ENCODE results near the gene ACACA.

DNA sequence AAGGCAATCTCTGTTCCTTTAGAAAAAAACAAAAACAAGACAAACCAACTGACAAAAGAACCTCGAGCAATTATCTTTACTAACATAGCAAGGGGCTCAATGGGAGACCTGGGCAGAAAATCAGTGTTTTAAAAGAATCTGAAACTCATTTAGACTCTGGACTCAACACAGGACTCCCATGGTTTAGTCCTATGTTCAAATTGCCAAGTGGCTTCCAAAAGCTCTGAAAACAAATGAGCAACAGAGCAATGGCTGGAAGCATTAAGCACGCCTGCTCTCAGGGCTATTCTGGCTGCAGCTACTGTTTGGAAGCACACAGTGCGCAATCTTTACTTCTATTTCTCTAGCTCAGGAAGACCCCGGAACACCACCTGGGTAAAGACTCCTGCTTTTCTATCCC, 295.9 kb downstream of the ACACA start:
- TF ChIP-seq ARNTL (CRISPR knock-in tag; IDR thresholded peaks at IDR 0.05; ENCODE audit: borderline replicate concordance, low read depth) = no peak
- TF ChIP-seq, protein P1, sequence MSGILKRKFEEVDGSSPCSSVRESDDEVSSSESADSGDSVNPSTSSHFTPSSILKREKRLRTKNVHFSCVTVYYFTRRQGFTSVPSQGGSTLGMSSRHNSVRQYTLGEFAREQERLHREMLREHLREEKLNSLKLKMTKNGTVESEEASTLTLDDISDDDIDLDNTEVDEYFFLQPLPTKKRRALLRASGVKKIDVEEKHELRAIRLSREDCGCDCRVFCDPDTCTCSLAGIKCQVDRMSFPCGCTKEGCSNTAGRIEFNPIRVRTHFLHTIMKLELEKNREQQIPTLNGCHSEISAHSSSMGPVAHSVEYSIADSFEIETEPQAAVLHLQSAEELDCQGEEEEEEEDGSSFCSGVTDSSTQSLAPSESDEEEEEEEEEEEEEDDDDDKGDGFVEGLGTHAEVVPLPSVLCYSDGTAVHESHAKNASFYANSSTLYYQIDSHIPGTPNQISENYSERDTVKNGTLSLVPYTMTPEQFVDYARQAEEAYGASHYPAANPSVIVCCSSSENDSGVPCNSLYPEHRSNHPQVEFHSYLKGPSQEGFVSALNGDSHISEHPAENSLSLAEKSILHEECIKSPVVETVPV (CRISPR knock-in tag; IDR thresholded peaks at IDR 0.05) = no peak
